ENCODE data around the gene KRT76. TPM values are rescaled to one million over a fixed set of nuclear protein-coding genes. Genes with fewer than 3 reads are reported as not detected.

Gene KRT76
- total RNA-seq, 4 donors from 2014 or later, result not detected

DNA sequence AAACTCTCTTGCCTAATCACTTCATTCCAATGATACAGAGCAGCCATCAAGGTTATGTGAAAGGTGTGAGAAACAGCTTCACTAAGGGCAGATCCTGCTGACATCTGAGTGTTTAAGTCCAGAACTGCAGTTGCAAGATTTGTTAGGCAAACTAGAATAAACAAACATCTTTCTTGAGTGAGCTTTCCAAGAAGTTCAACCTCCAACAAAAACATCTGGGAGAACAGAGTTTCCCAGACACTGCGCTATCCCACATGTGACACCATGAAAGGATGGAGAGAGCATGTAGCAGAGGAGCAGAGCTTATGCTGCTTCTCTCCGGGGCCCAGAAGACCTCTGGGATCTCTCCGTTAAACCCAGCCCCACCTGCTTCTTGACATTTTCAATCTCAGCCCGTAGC lies 5.6 kb downstream of the KRT76 start:
- no peaks in the 10 kb centered on the region for H3K4me1 ChIP-seq
- no peaks in the 10 kb centered on the region for H3K9me3 ChIP-seq
- H3K27me3 ChIP-seq, result peaks cover 0 to 4% (median 0%) of the 10 kb centered on the region in 4 donors
- 73% methylated on average over 4 of the region's 4 CpGs for WGBS
- no peak for TF ChIP-seq POLR2A (IDR thresholded peaks at IDR 0.05; ENCODE audit: low read depth)
- no peak for TF ChIP-seq EP300 (IDR thresholded peaks at IDR 0.05)
- no peak for TF ChIP-seq CTCF (IDR thresholded peaks at IDR 0.05)
- no peak for TF ChIP-seq POLR2AphosphoS5 (IDR thresholded peaks at IDR 0.05)
- no peak overlapping the region for H3K4me3 ChIP-seq
- no peak for DNase-seq (ENCODE audit: extremely low spot score)
- intact Hi-C loops (cut with DNase I), result no loop called here
- no peaks in the 10 kb centered on the region for H3K36me3 ChIP-seq
- H3K27ac ChIP-seq (replicated peaks in 1 of 4), result no peak overlapping the region

- Histone ChIP-seq H3K27ac (replicated peaks in 1 of 4) (no peak overlapping the region), H3K9me3 (no peaks in the 10 kb centered on the region), H3K4me3 (no peak overlapping the region), H3K36me3 (no peaks in the 10 kb centered on the region), H3K4me1 (no peaks in the 10 kb centered on the region), H3K27me3 (peaks cover 0 to 4% (median 0%) of the 10 kb centered on the region in 4 donors)
- 91% methylated on average over 6 of the region's 6 CpGs for WGBS
- no peak for TF ChIP-seq CTCF (IDR thresholded peaks at IDR 0.05)
- TF ChIP-seq EP300 (IDR thresholded peaks at IDR 0.05), result no peak
- TF ChIP-seq POLR2AphosphoS5 (IDR thresholded peaks at IDR 0.05), result no peak
- TF ChIP-seq POLR2A (IDR thresholded peaks at IDR 0.05; ENCODE audit: low read depth), result no peak
- intact Hi-C loops (cut with DNase I), result no loop called here
- DNase-seq (ENCODE audit: extremely low spot score), result no peak
These were observed 6.1 kb downstream of the KRT76 start for GRCh38 chr12:52771088-52771487.

DNA sequence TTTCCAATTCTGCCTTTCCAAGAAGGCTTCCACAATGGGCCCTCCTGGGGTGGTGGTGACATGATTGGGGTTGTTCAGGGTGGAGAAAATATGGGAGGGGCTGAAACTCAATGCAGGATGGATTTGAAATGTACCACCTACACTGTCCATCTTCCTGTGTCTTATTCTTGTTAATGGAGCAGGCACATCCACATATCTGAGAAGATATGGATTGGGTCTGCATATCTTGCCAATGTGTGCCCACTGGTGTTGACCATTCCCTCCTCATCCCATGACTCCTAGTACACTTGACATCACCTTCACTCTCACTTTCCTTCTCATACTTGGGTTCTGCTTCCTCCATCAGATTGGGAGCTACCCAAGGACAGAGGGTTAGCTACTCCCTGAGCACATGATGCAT lies 7.2 kb downstream of the KRT76 start:
- H3K9me3 ChIP-seq, result no peaks in the 10 kb centered on the region
- no peak for DNase-seq (ENCODE audit: extremely low spot score)
- intact Hi-C loops (cut with DNase I), result no loop called here
- TF ChIP-seq EP300 (IDR thresholded peaks at IDR 0.05) (no peak), CTCF (IDR thresholded peaks at IDR 0.05) (no peak), POLR2AphosphoS5 (IDR thresholded peaks at IDR 0.05) (no peak), POLR2A (IDR thresholded peaks at IDR 0.05; ENCODE audit: low read depth) (no peak)
- no peak overlapping the region for H3K27ac ChIP-seq (replicated peaks in 1 of 4)
- peaks cover 0 to 4% (median 0%) of the 10 kb centered on the region in 4 donors for H3K27me3 ChIP-seq
- no peaks in the 10 kb centered on the region for H3K4me1 ChIP-seq
- H3K36me3 ChIP-seq, result no peaks in the 10 kb centered on the region
- H3K4me3 ChIP-seq, result no peak overlapping the region

GRCh38 chr12:52769354-52769753 lies 7.8 kb downstream of the KRT76 start:
- TF ChIP-seq POLR2A (IDR thresholded peaks at IDR 0.05; ENCODE audit: low read depth) (no peak), POLR2AphosphoS5 (IDR thresholded peaks at IDR 0.05) (no peak)
- 71% methylated on average over 3 of the region's 3 CpGs for WGBS

GRCh38 chr12:52768479-52769200 lies 8.5 kb downstream of the KRT76 start:
- no peak for DNase-seq (ENCODE audit: extremely low spot score)
- H3K36me3 ChIP-seq, result no peaks in the 10 kb centered on the region
- TF ChIP-seq CTCF (IDR thresholded peaks at IDR 0.05), result no peak
- no peak for TF ChIP-seq POLR2A (IDR thresholded peaks at IDR 0.05; ENCODE audit: low read depth)
- TF ChIP-seq EP300 (IDR thresholded peaks at IDR 0.05), result no peak
- H3K27me3 ChIP-seq, result no peaks in the 10 kb centered on the region
- no peaks in the 10 kb centered on the region for H3K9me3 ChIP-seq
- 88% methylated on average over 9 of the region's 10 CpGs for WGBS
- intact Hi-C loops (cut with DNase I), result no loop called here
- H3K4me3 ChIP-seq, result no peak overlapping the region
- H3K27ac ChIP-seq (replicated peaks in 1 of 4), result no peak overlapping the region
- H3K4me1 ChIP-seq, result no peaks in the 10 kb centered on the region

More at GRCh38 chr12:52769354-52769753, 7.8 kb downstream of the KRT76 start:
- Histone ChIP-seq H3K4me3 (no peak overlapping the region), H3K4me1 (no peaks in the 10 kb centered on the region), H3K9me3 (no peaks in the 10 kb centered on the region), H3K27me3 (no peaks in the 10 kb centered on the region), H3K36me3 (no peaks in the 10 kb centered on the region), H3K27ac (replicated peaks in 1 of 4) (no peak overlapping the region)
- intact Hi-C loops (cut with DNase I), result no loop called here
- DNase-seq (ENCODE audit: extremely low spot score), result no peak

Measured in esophagus muscularis mucosa (tissue), 4 donors.